ENCODE results near the gene APBB1.

The APBB1 gene

GRCh38 chr11:6350043-6350442 lies 68.9 kb downstream of the APBB1 start:
- TF ChIP-seq CEBPB (IDR thresholded peaks at IDR 0.05) (no peak), CREB1 (IDR thresholded peaks at IDR 0.05; ENCODE audit: low read depth) (no peak), YY1 (IDR thresholded peaks at IDR 0.05; ENCODE audit: low read depth) (no peak), EGR1 (IDR thresholded peaks at IDR 0.05) (no peak), TCF12 (IDR thresholded peaks at IDR 0.05; ENCODE audit: low read depth) (no peak), TAF1 (IDR thresholded peaks at IDR 0.05; ENCODE audit: low read depth) (no peak), NFIC (IDR thresholded peaks at IDR 0.05) (no peak), TEAD4 (IDR thresholded peaks at IDR 0.05) (no peak), RAD21 (IDR thresholded peaks at IDR 0.05; ENCODE audit: low read depth) (no peak), ZBTB7A (IDR thresholded peaks at IDR 0.05; ENCODE audit: low read depth) (no peak), FOXM1 (IDR thresholded peaks at IDR 0.05; ENCODE audit: borderline replicate concordance, low read depth) (no peak), EP300 (IDR thresholded peaks at IDR 0.05; ENCODE audit: borderline replicate concordance) (no peak), USF1 (IDR thresholded peaks at IDR 0.05) (no peak)
- TF ChIP-seq, protein P1, sequence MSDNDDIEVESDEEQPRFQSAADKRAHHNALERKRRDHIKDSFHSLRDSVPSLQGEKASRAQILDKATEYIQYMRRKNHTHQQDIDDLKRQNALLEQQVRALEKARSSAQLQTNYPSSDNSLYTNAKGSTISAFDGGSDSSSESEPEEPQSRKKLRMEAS (IDR thresholded peaks at IDR 0.05) = no peak
- TF ChIP-seq, protein P2, sequence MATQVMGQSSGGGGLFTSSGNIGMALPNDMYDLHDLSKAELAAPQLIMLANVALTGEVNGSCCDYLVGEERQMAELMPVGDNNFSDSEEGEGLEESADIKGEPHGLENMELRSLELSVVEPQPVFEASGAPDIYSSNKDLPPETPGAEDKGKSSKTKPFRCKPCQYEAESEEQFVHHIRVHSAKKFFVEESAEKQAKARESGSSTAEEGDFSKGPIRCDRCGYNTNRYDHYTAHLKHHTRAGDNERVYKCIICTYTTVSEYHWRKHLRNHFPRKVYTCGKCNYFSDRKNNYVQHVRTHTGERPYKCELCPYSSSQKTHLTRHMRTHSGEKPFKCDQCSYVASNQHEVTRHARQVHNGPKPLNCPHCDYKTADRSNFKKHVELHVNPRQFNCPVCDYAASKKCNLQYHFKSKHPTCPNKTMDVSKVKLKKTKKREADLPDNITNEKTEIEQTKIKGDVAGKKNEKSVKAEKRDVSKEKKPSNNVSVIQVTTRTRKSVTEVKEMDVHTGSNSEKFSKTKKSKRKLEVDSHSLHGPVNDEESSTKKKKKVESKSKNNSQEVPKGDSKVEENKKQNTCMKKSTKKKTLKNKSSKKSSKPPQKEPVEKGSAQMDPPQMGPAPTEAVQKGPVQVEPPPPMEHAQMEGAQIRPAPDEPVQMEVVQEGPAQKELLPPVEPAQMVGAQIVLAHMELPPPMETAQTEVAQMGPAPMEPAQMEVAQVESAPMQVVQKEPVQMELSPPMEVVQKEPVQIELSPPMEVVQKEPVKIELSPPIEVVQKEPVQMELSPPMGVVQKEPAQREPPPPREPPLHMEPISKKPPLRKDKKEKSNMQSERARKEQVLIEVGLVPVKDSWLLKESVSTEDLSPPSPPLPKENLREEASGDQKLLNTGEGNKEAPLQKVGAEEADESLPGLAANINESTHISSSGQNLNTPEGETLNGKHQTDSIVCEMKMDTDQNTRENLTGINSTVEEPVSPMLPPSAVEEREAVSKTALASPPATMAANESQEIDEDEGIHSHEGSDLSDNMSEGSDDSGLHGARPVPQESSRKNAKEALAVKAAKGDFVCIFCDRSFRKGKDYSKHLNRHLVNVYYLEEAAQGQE (IDR thresholded peaks at IDR 0.05; ENCODE audit: low read depth) = no peak

GRCh38 chr11:6345366-6345765 lies 73.5 kb downstream of the APBB1 start:
- TF ChIP-seq USF1 (IDR thresholded peaks at IDR 0.05) (no peak), EP300 (IDR thresholded peaks at IDR 0.05; ENCODE audit: borderline replicate concordance) (no peak), RAD21 (IDR thresholded peaks at IDR 0.05; ENCODE audit: low read depth) (no peak), TCF12 (IDR thresholded peaks at IDR 0.05; ENCODE audit: low read depth) (no peak), TAF1 (IDR thresholded peaks at IDR 0.05; ENCODE audit: low read depth) (no peak), EGR1 (IDR thresholded peaks at IDR 0.05) (no peak), CREB1 (IDR thresholded peaks at IDR 0.05; ENCODE audit: low read depth) (no peak), NFIC (IDR thresholded peaks at IDR 0.05) (no peak), YY1 (IDR thresholded peaks at IDR 0.05; ENCODE audit: low read depth) (no peak), FOXM1 (IDR thresholded peaks at IDR 0.05; ENCODE audit: borderline replicate concordance, low read depth) (no peak), TEAD4 (IDR thresholded peaks at IDR 0.05) (no peak), ZBTB7A (IDR thresholded peaks at IDR 0.05; ENCODE audit: low read depth) (no peak), CEBPB (IDR thresholded peaks at IDR 0.05) (no peak)
- TF ChIP-seq, protein P1 (IDR thresholded peaks at IDR 0.05) = no peak
- TF ChIP-seq, protein P2 (IDR thresholded peaks at IDR 0.05; ENCODE audit: low read depth) = no peak
